ENCODE results near the gene FAM180B.
"Not testable (repeated sequence)": the region's sequence is repeated elsewhere in the genome, so short reads cannot be mapped to it uniquely, and the experiment has no call there.

Gene FAM180B

DNA sequence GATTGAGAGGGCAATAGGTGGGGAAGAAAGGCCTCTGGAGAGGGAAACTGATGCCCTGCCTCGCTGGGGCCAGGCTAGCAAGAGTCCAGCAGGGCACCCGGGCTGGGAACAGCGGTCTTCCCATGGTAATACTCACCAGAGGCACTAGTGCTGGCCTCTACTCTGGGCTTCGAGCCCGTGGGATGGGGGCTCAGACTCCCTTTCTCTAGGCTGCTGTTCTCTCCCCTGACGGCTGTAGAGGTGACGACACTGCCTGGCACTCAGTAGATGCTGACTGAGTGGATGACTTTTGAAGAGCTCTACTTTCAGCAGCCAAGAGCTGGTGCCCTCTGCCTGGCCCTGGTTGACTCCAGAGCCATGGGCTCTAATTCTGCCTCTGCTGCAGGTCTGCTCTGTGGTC lies 8.6 kb downstream of the FAM180B start:
- no peak for DNase-seq (ENCODE audit: low read depth in 3 of 3)

DNA sequence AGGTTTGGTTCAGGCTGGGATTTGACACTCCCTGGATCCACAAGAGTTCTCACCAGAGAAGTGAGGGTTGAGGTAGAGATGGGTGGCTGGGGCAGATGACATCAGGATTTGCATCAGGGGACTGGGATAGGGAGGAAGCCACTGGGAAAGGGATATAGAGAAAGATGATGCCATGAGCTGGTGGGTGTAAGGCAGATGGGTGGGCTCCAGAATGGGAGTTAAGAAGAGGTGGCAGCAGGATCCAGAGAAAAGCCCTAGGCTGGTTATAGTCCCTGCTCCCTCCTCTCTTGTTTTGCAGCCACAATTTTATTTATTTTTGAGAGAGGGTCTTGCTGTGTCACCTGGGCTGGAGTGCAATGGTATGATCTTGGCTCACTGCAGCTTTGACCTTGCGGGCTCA lies 9.5 kb downstream of the FAM180B start:
- no peak for DNase-seq (ENCODE audit: low read depth in 3 of 3)

DNA sequence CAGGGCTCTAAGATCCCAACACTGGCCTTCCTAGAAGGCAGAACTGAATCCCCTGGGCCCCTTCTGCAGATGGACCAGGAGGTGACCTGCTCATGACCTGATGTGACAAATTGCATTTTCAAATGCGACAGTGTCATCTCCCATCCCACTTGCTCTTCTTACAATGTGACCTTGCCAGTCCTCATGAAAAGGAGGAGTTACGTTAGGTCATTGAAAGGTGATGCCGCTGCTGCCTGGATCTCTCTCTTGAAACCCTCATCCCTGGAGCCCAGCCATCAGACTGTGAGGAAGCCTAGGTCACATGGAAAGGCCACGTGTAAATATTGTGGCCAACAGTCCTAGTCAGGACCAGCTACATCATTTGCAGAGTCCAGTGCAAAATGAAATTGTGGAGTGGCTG lies 13.4 kb downstream of the FAM180B start:
- no peak for DNase-seq (ENCODE audit: low read depth in 3 of 3)

DNA sequence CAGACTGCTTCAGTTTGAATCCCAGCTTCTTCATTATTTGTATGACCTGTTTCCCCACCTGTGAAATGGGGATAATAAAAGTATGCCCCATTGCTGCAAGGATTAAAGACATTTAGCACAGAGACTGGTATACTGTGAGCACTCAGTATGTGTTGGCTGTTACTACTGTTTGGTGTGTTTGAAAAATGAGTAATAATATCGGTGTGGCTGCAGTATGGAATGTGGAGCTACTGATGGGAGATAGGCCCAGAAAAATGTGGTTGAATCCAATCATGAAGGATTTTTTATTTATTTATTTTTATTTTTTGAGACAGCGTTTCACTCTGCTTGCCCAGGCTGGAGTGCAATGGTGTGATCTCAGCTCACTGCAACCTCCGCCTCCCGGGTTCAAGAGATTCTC lies 16.8 kb downstream of the FAM180B start:
- DNase-seq (ENCODE audit: low read depth in 3 of 3): no peak

DNA sequence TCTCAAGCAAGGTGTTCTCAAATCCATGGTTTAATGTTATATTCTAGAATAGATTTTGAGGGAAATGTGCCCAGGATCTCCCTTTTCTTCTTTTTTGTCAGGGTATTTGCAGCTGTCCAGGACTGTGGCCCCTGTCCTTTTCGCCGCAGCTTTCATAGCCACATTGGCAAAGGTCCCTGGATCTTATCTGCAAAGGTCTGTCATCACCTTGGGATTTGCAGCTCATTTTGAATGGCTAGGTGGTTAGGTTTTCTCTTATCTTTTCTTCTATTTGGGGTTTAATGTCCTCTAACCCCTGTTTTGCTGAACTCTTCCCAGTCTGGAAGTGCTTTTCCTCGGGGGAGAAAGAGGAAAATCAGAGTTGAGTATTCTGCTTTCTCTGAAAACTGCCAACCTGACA lies 19.4 kb downstream of the FAM180B start:
- no peak for DNase-seq (ENCODE audit: low read depth in 3 of 3)

DNA sequence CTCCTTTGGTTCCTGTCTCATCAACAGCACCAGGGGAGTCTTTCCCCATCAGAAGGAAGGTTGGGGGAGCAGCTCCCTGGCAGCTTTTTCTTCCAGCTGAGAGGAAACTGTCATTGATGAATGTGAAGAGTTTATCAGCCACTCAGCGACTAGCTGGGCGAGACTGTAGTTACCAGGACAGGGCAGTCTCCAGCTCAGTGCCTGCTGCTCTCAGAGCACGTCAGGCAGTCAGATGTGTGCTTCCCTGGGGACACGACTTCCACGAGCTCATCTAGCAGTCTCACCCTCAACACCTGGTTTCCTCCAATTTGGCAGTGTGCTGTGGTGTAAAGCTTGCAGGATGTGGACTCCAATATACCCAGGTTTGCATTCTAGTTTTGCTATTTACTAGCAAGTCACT lies 20.3 kb downstream of the FAM180B start:
- DNase-seq (ENCODE audit: low read depth in 3 of 3): no peak

DNA sequence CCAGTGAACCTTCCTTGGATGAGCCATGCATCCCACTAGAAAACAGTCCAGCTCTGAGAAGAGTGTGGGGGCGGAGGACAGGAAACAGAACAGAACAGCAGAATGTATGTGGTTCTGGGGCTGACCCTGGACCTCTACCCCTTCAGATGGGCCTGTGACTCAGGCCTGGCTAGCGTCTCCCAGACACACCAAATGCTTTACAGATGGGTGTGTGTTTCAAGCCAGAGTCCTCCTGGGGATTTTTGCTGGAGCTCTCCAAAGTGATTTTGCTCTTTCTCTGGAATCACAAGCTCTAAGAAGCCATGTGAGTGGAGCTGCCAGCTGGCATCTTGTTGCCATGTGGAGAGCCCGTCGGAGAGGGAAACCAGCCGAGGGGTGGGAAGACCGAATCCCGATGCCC lies 20.9 kb downstream of the FAM180B start:
- DNase-seq (ENCODE audit: low read depth in 3 of 3): no peak

DNA sequence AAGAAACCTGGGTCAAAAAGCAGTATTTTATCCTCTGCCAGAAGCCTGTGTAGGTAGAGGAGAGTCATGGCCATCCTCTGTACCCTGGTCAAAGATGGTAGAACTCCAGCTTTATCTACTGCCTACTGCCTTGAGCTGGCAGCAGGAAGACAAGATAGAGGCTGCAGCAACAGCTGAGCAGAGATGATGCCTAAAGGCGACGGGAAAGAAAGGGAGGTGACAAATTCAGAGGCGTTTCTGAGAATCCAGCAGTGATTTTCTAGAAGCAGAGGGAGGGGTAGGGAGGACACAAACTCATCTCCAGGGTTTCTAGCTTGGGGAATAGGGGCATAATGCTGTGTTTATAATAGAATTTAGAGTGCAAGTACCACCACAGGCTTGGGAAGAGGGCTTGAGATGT lies 23.2 kb downstream of the FAM180B start:
- no peak for DNase-seq (ENCODE audit: low read depth in 3 of 3)

DNA sequence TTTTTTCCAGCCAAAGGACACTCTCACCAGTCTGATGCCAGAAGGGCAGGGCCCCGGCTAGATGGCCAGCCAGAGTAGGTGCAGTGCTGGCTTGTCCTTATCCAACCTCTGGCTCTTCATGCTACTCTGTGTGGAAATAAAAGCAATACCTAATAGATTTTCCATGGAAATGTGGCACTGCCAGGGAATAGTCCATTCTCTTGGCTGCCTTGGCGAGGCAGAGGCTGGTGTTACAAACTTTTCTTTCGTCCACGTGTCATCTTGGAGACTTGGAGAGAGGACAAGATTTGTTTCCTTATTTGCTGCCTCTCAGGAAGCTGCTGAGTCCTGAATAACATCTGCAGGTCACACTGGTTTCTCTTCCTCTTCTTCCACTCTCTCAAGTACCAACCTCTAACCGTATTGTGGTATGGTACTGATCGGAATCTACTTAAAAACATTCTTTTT lies 24.9 kb downstream of the FAM180B start:
- DNase-seq (ENCODE audit: low read depth in 3 of 3): no peak

DNA sequence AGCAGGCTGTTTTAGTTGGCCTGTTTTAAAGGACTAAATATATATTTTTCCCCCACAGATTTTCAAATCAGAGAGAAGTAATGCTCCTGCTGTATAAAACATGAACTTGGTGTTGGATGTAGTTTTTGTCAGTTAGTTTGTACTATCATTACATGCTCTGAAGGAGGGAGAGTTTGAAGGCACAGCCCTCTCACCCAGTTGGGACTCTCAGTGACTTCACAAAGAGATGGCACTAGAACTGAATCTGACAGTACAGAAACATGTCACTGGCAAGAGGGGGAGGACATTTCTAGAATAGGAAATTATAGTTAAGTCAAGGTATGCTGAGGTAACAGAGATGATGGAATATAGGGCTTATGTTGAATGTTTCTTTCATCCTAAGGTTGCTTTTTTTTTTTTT lies 28.8 kb downstream of the FAM180B start:
- DNase-seq (ENCODE audit: low read depth in 3 of 3): no peak

DNA sequence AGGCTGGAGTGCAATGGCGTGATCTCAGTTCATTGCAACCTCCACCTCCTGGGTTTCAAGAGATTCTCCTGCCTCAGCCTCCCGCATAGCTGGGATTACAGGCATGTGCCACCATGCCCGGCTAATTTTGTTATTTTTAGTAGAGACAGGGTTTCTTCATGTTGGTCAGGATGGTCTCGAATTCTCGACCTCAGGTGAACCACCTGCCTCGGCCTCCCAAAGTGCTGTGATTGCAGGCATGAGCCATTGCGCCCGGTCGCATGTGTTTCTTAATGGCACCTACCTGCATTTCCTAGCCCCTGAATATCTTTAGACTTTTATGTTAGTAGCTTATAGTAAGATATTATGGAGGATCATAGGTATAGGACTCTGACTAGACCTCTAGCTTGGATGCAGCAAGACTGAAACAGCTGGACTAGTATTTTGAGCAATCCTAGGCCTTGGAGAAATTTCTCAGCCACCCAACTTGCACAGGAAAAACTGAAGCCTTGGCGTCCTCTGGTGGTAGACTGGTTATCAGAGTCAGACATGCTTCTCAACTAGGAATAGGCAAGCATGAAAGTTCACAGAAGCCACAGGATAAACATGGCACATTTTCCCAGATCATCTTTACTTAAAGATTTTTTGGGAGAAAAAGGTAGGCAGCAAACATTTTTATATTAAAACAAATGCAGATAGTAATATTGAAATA lies 30.4 kb downstream of the FAM180B start:
- DNase-seq (ENCODE audit: low read depth in 3 of 3): no peak

DNA sequence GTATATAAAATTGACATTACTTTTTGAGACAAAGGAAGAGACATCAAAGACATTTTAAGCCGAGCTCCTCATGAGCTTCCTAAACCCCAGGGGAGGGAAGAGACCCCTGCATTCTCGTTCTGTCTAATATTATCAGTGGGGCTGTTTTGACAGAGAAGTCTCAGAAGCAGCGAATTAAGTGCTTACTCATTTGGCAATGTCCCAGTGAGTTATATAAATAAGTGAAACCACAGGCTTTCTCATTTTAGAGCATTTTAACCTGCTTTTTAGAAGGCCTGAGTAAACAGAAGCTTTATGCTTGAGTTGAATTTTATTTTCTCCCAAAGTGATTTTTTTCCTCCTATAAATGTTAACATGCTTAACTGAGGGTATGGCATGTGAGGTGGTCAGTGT lies 30.9 kb downstream of the FAM180B start:
- no peak for DNase-seq (ENCODE audit: low read depth in 3 of 3)

DNA sequence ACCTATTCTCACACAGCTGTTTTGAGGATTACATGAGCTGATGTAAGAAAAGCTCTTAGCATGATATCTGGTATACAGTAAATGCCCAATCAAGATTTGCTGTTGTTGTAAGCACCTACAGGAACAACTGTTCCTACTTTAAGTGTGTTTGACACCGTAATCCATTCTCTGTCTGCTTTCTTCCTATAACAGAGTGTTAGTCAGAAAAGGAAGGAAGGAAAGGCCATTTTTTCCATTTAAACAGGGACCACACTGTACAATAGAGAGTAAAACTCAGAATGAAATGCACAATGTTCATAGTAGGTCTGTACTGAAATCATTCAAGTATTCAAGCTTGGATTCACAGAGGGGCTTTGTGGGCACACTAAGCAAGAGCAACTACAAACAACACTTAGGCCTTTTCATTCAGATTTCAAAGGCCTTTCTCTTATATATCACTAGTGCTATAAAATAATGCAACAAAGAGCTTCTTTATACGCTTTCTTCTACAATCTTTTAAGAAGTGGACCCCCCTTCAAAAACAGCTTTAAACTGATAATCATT lies 34.4 kb downstream of the FAM180B start:
- no peak for DNase-seq (ENCODE audit: low read depth in 3 of 3)

DNA sequence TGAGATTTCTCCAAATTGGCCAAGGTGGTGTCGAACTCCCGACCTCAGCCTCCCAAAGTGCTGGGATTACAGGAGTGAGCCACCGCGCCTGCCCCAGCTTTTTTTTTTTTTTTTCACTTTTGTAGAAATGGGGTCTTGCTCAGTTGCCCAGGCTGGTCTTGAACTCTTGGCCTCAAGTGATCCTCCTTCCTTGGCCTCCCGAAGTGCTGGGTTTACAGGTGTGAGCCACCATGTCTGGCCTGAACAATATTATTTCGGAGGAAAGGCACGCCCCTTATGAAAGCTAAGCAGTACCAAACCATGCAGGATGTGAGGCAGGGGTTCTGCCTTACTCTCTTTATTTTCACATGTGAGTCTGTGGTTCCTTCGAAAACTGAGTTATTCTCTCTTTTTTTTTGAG lies 39.8 kb downstream of the FAM180B start:
- no peak for DNase-seq (ENCODE audit: low read depth in 3 of 3)

DNA sequence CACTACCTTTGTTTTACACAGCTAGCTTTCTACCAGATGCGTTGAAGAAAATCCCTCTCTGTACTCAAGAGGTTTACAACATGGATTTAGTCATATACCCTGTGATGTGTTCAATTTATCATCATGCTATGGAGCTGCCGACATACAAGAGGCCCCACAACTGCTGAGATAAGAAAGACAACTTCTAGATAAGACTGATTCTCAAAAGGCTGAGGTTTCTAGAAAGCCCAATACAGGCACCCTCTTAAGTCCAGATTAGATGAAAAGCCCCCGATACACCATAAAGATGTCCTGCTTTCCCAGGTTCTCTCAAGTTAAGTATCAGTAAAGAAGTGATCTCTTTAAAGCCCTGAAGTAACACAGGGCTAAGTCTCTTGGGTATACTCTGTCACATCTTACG lies 41.5 kb downstream of the FAM180B start:
- no peak for DNase-seq (ENCODE audit: low read depth in 3 of 3)

DNA sequence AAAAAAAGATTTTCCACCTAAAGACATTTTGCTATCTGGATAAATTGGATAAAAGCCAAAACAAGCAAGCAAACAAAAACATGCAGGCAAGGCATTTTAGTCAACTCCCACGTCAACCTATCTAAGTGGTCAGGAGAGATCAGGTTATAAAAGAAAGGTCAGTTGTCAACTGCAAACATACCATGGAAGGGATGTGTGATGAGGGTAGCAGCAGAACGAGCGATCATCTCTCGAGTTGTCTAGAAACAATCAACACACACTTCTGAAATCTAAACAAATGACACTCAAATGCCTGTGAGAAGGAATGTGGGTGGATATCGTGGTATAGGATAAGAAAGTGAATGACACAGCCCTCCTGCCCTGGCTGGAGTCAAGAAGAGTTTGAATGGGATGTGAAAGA lies 45.0 kb downstream of the FAM180B start:
- no peak for DNase-seq (ENCODE audit: low read depth in 3 of 3)

DNA sequence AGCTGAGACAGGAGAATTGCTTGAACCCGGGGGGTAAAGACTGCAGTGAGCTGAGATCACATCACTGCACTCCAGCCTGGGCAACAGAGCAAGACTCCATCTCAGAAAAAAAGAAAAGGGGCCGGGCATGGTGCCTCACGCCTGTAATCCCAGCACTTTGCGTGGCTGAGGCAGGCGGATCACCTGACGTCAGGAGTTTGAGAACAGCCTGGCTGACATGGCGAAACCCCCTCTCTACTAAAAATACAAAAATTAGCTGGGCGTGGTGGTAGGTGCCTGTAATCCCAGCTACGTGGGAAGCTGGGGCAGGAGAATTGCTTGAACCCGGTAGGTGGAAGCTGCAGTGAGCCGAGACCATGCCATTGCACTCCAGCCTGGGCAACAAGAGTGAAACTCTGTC lies 49.9 kb downstream of the FAM180B start:
- DNase-seq (ENCODE audit: low read depth in 3 of 3): not testable (repeated sequence)
